Eye (tissue), 1 donor: ENCODE data around the gene IQGAP3.

Experiments
- DNase-seq: peaks from one replicate; pipeline ENCODE4 v3.0.0-alpha.2; 2015

IQGAP3 gene

GRCh38 chr1:156508955-156509234 lies 63.5 kb downstream of the IQGAP3 start:
- DNase-seq = no peak

DNA sequence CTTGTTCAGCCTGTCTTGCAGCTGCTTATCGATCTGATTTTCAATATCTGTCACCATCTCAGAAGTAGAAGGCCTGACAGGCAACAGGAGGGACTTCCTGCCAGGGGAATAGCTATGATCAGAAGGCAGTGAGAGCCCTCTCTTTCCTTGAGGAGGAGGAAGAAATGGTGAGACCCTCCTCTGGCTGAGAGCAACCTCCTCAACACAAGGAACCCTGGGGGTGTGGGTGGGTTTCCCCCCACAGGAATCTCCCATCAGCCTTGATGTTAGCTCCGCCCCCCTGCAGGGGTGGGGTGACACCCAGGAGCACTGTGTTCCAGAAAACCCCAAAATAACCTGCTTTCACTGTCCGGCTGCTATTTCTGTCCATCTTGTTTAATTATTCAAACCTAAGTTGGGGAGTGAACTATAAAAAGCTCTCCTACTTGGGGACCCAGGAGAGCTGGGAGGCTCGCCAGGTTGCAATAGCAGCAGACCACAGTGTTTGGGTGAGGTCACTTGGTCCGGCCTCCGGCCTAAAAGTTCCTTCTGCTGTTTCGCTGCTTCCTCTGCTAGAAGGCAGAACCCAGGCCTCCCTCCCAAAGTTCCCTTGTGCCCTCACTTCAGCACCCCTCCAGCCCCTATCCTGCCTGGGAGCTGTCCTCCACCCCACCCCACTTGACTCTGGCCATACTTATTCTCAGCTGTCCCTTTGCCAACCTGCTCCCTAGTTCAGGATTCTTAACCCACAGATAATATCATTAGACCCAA lies 64.0 kb downstream of the IQGAP3 start:
- DNase-seq = no peak

DNA sequence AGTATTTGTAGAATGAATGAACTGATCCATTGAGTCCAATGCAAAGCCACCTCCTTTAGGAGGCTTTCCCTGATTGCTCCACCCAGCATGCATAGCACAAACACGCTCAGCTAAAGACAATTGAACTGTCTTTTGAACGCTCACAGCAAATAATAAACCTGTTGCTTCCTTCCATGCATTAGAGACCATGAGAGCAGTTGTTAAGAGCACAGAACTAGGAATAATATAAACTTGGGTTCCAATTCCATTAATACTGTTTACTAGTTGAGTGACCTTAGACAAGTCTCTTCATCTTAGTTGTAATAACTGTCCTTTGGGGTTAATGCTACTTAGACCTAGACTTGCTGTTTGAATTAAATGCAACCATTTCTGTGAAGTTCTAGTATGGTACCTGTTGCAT lies 65.9 kb downstream of the IQGAP3 start:
- DNase-seq = no peak

DNA sequence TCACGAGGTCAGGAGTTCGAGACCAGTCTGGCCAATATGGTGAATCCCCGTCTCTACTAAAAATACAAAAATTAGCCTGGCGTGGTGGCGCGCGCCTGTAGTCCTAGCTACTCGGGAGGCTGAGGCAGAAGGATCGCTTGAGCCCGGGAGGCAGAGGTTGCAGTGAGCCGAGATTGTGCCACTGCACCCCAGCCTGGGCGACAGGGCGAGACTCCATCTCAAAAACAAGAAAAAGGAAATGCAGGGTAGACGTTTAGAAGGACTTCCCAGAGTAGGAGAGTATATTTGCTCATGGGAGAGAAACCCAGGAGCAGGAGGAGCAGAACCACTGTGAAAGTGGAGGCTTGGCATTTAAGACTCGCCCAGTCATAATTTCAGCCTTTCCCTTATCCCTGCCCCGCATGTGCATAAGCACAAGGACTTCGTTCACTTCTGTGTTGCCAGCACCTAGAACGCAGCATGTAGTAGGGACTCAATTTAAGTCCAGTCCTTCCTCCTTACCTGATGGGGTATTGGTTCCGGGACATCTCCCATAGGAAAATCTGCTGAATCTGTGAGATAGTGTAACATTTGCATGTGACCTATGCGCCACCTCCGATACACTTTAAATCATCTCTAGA lies 66.6 kb downstream of the IQGAP3 start:
- no peak for DNase-seq

- DNase-seq = peak; percentile 99
Measured at GRCh38 chr1:156504821-156505678, 67.3 kb downstream of the IQGAP3 start.

DNA sequence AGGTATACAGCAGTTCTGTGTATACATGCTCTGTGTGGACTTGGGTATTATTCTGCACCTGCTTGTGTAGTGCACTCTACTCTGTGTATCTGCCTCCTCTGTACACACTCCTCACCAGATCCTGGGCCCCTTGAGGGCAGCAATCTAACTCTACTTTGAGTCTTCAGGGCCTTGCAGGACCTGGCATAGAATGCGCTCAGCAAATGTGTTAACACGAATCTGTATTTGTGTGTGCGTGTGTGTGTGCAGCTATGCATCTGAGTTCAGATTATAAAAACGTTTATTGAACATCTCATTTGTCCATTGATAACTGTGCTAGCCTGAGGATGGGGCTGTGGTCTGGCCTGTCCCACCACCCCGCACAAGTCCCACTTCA lies 67.9 kb downstream of the IQGAP3 start:
- DNase-seq = peak; percentile 59

DNA sequence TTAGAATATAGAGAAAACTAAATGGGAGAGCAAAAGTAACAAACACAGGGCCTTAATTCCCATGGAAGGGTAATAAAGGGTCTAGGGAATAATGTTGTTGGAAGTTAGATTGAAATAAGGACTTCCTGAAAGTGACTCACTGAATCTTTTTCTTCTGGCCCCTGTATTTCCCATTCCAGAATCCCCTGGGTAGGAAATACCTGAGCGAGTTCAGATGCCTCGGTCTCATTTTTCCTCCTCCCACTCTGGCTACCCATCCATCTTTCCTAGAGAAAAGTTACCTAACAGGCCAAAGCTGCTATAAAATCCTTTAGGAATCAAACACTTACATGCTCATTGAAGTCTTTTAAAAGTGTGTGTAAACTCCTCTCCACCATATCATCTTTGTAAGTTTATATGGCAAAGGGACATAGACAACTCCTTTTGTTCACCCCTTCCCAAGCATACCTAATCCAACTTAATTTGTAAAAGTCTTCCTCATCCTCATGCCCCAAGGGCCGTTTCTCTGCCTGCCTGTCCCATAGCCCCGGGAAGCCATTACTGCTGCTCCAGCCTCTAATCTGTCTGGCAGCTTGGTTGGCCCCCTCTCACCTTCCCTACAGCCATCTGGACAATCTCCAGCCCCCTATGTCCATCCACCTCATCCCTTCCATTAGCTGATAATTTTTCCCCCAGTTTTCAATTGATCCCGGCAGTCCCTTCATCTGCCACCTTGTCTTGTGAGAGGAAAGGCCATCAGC lies 68.5 kb downstream of the IQGAP3 start:
- DNase-seq = no peak

DNA sequence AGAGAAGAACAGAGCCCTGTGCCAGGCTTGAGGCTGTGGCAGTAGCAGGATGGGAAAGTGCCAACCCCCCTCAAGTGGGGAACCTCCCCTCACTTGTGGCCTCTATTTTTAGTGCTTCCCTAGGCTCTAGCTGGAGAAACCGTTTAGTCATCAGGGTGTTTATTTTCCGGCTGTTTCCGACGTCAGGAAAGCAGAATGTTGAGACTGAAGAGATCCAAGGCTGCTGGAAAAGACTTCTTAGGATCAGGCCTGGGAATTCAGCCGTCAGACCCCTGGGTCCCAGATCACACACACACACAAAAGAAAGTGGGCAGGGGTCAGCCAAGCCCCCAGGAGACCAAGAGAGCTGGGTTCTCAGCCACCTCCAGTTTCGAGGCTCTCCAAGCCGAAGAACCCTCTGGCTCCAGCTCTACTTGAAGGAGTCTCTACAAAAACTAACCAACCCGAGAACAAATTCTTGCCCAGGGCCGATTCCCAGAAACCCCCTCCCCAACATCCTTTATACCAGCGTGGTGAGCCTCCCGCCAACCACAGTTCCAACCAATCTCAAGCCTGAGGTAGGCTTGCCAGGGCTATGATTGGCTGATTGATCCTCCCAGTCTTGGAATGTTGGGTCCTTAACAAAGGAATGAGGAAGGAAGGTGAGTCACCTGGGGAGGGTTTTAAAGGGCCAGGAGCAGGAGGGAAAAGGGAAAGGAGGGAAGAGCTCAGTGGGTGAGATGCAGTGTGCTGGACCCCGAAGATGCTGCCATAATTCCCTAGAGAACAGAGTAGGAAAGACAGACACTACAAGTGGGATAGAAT lies 69.3 kb downstream of the IQGAP3 start:
- DNase-seq = peak; percentile 42

DNA sequence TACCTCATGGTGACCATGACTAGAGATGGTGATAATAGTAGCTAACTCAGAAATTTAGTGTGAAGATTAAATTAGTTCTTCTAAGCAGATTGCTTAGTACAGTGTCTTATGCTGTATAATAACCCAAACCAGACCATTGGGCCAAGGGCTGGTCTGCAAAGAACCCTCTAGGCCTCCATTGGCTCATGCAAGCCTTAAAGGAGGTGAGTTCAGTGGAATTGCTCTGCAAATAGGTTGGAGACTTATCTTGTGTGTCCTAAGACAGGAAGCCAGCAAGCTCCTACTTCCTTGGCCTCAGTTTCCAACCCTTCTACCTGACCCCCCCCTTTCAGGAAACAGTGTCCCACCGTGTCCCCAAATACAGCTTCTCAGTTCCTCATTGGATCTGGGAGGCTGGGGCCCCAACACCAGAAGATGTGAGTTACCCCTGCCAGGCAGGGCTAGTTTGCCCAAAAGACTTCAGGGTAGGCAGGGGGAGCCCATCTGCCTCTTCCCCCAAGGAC lies 69.9 kb downstream of the IQGAP3 start:
- no peak for DNase-seq

DNA sequence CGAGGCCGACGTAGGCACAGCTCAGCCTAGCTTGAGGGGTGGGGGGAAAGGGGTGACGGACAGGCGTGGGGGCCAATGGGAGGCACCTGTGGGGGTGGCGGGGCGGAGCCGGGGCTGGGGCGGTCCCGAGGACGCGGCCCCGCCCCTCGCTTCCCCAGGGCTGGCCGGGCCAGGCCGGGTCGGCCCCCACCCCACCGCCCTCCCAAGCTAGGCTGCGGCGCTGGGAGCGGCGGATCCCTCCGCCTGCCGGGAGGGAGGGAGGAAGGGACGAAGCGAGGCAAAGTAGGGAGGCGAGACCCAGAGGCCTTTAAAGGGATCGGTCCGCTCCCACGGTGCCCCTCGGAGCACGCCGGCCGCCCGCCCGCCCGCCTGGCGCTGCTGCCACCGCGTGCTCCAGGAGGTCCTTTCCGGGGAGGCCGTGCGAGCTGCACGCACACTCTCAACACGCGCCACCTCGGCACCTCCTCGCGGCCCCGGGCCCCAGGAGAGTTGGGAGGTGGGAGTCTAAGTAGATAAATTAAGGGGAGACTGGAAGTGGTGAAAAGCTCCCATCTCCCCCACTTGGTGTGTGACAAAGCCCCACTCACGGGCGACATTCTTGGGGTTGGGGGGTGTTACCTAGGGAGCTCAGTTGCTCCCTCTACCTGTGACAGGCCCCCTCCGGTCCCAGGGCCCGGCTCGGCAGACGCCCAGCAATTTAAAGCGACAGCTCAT lies 71.4 kb downstream of the IQGAP3 start:
- DNase-seq = peak; percentile 98

- no peak for DNase-seq
Measured at GRCh38 chr1:156500543-156500792, 71.9 kb downstream of the IQGAP3 start, which contains the start of gene MEF2D. MEF2D (minus strand) TSS chr1:156500775; CDS start chr1:156483292, 17,483 bp downstream.

GRCh38 chr1:156499842-156500542 lies 72.4 kb downstream of the IQGAP3 start:
- DNase-seq = peak; percentile 85

GRCh38 chr1:156499194-156499841 lies 73.0 kb downstream of the IQGAP3 start:
- peak; percentile 51 for DNase-seq

DNA sequence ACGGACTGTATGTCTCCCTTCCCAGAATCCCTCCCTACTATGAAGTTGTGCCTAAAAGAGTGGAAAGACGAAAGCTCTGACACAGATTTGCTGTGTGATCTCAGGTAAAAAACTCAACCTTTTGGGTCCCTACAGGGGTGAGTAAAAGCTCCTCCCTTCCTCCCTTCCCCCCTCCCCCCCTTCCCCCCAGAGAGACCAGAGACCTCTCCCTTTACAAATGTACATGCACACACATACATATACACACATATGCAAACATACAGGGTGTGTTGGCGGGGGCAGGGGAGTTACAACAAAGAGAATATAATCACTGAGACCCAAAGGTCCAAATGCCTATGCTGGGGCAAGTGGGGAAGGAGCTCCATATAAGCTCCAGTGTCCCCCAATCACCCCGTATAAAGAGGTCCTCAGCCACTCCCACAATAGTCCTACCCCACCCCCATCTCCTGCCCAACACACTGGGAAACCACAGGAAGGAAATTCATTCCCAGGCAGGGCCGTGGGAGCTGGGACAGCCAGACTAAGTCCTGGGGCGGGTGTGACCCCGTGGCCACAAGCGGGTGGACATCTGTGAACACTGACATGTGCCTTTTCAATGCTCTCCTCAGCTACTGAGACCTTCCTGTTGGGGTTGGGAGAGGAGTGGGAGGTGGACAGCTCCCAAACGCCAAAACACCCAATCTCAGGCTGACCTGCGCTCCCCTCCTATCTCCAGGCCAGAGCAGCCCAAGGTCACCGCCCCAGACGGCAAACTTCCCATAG lies 73.8 kb downstream of the IQGAP3 start:
- peak; percentile 17 for DNase-seq

- peak; percentile 42 for DNase-seq
Measured at GRCh38 chr1:156497743-156498431, 74.5 kb downstream of the IQGAP3 start.

DNA sequence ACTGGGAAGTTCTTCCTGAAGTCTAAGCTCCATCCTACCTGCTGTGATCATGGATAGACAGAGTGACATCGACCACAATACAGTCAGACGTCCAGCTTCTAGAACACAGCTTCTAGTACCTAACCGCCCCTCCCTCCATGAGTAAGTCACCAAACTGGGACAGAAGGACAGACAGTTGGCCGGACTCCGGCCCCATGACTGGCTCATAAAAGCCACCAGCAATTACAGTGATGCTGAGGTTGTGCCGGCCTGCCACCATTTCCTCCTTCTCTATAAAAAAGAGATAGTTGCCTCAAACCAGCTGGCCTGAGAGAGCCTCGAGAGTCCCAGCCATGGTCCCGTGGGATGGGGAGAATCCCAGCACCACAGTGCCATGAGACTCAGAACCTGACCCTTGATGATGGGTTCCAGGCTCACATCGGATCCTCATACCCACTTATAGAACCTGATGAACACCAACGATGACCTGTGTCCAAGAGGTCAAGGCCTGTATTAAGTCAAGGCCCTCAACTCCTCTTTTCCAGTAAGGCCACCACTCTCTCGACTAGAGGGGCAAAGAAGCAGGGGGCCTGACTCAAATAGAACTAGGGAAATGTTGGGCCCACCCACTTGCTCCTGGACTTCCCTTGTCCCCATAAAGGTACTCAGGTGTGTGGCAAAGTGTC lies 75.2 kb downstream of the IQGAP3 start:
- DNase-seq = no peak

- no peak for DNase-seq
Measured at GRCh38 chr1:156496211-156496761, 76.1 kb downstream of the IQGAP3 start.
